GM23338 (cell line): Measurements from ENCODE around the gene RAP1GDS1. TPM values are rescaled to one million over a fixed set of nuclear protein-coding genes. Genes with fewer than 3 reads are reported as not detected.

Experiments
- ATAC-seq: fragments of 200-7000 bp; cut with Tn5 transposase; 3 replicates; pipeline ENCODE4 v1.9.1; 2020
- DNase-seq: peaks from one replicate; pipeline ENCODE4 v3.0.0-alpha.2; 2015; ENCODE audit warnings: low spot score
- H2AFZ ChIP-seq: fragments of 200-600 bp; sonication (generic); 2 replicates; pipeline ENCODE4 v1.8.0; 2016; ENCODE audit warnings: antibody characterized with exemption, mild to moderate bottlenecking, moderate library complexity
- H3F3A ChIP-seq: fragments of 200-600 bp; sonication (generic); replicated peaks from 2 replicates; pipeline ENCODE4 v1.8.0; 2017; ENCODE audit warnings: antibody characterized with exemption, mixed run types, low read depth
- H3K27ac ChIP-seq: fragments of 200-600 bp; sonication (generic); 2 replicates; pipeline ENCODE4 v1.6.1; 2016; ENCODE audit warnings: low read depth
- H3K27me3 ChIP-seq: fragments of 200-600 bp; sonication (generic); 2 replicates; pipeline ENCODE4 v1.8.0; 2016; ENCODE audit warnings: mild to moderate bottlenecking, mixed run types, moderate library complexity; ENCODE audit not compliant: insufficient read depth
- H3K36me3 ChIP-seq: fragments of 200-600 bp; sonication (generic); 2 replicates; pipeline ENCODE4 v1.8.0; 2016; ENCODE audit warnings: mild to moderate bottlenecking; ENCODE audit not compliant: insufficient read depth
- H3K4me1 ChIP-seq: fragments of 200-600 bp; sonication (generic); 2 replicates; pipeline ENCODE4 v1.8.0; 2016; ENCODE audit warnings: mild to moderate bottlenecking, moderate library complexity; ENCODE audit not compliant: insufficient read depth
- H3K4me2 ChIP-seq: fragments of 200-600 bp; sonication (generic); 2 replicates; pipeline ENCODE4 v1.7.1; 2017; ENCODE audit warnings: mixed run types
- H3K4me3 ChIP-seq: fragments of 200-600 bp; sonication (generic); 2 replicates; pipeline ENCODE4 v1.6.1; 2016; ENCODE audit warnings: mixed run types
- H3K79me2 ChIP-seq: fragments of 200-600 bp; sonication (generic); replicated peaks from 2 replicates; pipeline ENCODE4 v1.8.0; 2017; ENCODE audit warnings: mild to moderate bottlenecking; ENCODE audit not compliant: insufficient read depth
- H3K9me2 ChIP-seq: fragments of 200-600 bp; sonication (generic); 2 replicates; pipeline ENCODE4 v1.8.0; 2017; ENCODE audit not compliant: insufficient read depth
- H4K20me1 ChIP-seq: fragments of 200-600 bp; sonication (generic); replicated peaks from 2 replicates; pipeline ENCODE4 v1.8.0; 2017; ENCODE audit warnings: mild to moderate bottlenecking; ENCODE audit not compliant: insufficient read depth
- H3K27ac Mint-ChIP-seq: 2 replicates; pipeline ENCODE4 v1.8.0; 2020; ENCODE audit warnings: inconsistent platforms, mild to moderate bottlenecking, moderate library complexity, mixed read lengths
- H3K27me3 Mint-ChIP-seq: 3 replicates; pipeline ENCODE4 v1.8.0; 2022; ENCODE audit warnings: low read depth, mild to moderate bottlenecking, moderate library complexity, mixed read lengths, inconsistent platforms; ENCODE audit not compliant: insufficient read depth, poor library complexity
- H3K36me3 Mint-ChIP-seq: 3 replicates; pipeline ENCODE4 v1.8.0; 2021; ENCODE audit warnings: low read depth, mild to moderate bottlenecking, inconsistent platforms, moderate library complexity, mixed read lengths
- H3K4me1 Mint-ChIP-seq: 3 replicates; pipeline ENCODE4 v1.8.0; 2020; ENCODE audit warnings: mild to moderate bottlenecking, inconsistent platforms, mixed read lengths
- H3K4me3 Mint-ChIP-seq: 3 replicates; pipeline ENCODE4 v1.8.0; 2021; ENCODE audit warnings: moderate library complexity, mild to moderate bottlenecking, inconsistent platforms, mixed read lengths
- H3K9me3 Mint-ChIP-seq: 3 replicates; pipeline ENCODE4 v1.8.0; 2020; ENCODE audit warnings: moderate library complexity, mild to moderate bottlenecking, inconsistent platforms, mixed read lengths
- CREB1 ChIP-seq: fragments of 250-450 bp; sonication (Bioruptor Pico); IDR thresholded peaks from 2 replicates; pipeline ENCODE4 v1.5.0; 2020; ENCODE audit warnings: low read depth, mild to moderate bottlenecking, moderate library complexity
- ETS1 ChIP-seq: IDR thresholded peaks from 2 replicates; pipeline ENCODE4 v1.6.1; 2016; ENCODE audit warnings: antibody characterized with exemption
- JUNB ChIP-seq: IDR thresholded peaks from one replicate; pipeline ENCODE4 v1.6.1; 2016; ENCODE audit warnings: antibody characterized with exemption; ENCODE audit not compliant: unreplicated experiment
- POLR2AphosphoS5 ChIP-seq: IDR thresholded peaks from 2 replicates; pipeline ENCODE4 v1.6.1; 2016; ENCODE audit warnings: antibody characterized with exemption, low read depth
- REST ChIP-seq: IDR thresholded peaks from one replicate; pipeline ENCODE4 v1.6.1; 2018; ENCODE audit warnings: antibody characterized with exemption; ENCODE audit not compliant: unreplicated experiment
- STAT1 ChIP-seq: IDR thresholded peaks from one replicate; pipeline ENCODE4 v1.6.1; 2016; ENCODE audit warnings: antibody characterized with exemption; ENCODE audit not compliant: unreplicated experiment
- ZNF114 ChIP-seq: fragments of 250-450 bp; sonication (Bioruptor Pico); IDR thresholded peaks from 2 replicates; pipeline ENCODE4 v1.5.0; 2020; ENCODE audit warnings: mild to moderate bottlenecking, moderate library complexity
- ZNF331 ChIP-seq: fragments of 250-450 bp; sonication (Bioruptor Pico); IDR thresholded peaks from 2 replicates; pipeline ENCODE4 v1.5.0; 2020; ENCODE audit warnings: low read depth, mild to moderate bottlenecking, moderate library complexity
- polyA plus RNA-seq: library from polyadenylated mRNA; unstranded; fragments of >200 nt; fragmentation: Nextera tagmentation; extraction: Ambion mirVana; gene quantifications from 2 replicates; pipeline ENCODE4 v1.2.1, GENCODE V29; 2016
- total RNA-seq: library from RNA; depleted of rRNA; stranded (reverse); fragments of >200 nt; shearing (Covaris generic); gene quantifications from 2 replicates; pipeline ENCODE4 v1.2.3, GENCODE V29; 2014
- TF ChIP-seq, protein P1 (sequence below), 2 experiments: fragments of 200-600 bp in 1 of 2; sonication (generic) in 1 of 2; conservative IDR thresholded peaks; 2 replicates each; pipeline versions ENCODE4 v1.5.1 to v1.6.1; 2016 to 2017; ENCODE audit warnings: antibody characterized with exemption in 2 of 2, low read depth in 2 of 2, mild to moderate bottlenecking in 2 of 2, moderate library complexity in 1 of 2
- TF ChIP-seq, protein P2 (sequence below): fragments of 250-450 bp; sonication (Bioruptor Pico); IDR thresholded peaks from 2 replicates; pipeline ENCODE4 v1.5.0; 2020; ENCODE audit warnings: mild to moderate bottlenecking, moderate library complexity

Gene RAP1GDS1
- total and polyA plus RNA-seq, 2 experiments from 2014 or later = 23.7 to 32.4 TPM

DNA sequence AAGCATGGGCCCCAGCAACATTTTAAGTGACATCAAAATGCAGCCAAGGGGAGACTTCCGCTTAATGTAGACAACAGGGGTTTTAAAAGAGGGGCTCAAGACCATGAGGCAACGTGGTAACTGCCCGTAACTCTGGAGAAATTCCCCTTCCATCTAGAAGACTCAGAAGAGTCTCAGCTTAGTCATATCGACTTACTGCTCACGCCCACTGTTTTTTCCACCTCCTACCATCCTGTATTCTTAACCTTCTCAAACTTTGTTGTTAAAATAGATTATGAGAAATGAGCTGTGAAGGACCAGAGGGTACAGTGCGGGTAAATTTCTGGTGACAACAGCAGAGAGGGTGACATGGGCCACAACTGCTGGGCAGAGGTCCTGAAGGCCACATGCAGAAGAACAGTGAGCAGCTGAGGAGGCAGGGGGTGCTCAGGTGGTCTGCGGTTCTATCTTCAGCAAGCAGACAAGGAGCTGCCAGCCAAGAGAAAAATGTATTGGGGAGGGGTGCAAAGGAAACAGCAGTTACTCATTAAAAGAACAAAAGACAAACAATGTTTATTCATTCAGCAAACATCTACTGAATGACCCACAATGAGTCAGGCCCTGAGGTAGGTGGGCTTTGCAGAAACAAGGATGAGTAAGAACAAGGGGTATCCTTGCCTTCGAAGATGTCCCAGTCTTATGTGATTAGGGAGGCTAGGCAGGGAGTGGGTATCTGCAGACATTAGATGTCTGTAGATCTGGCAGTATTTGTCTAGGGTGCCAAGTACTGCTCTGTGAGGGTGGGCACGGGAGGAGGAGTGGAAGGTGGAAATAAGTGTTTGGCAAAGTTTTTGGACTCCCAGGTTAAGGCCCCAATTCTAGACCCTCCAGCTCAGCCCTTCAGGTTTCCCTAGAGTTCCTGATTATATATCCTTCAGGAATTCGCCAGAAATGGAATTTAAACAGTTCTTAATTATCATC lies 221.9 kb downstream of the RAP1GDS1 start:
- Mint-ChIP-seq H3K4me1 (peaks cover 55% of the 10 kb centered on the region), H3K27me3 (no peaks in the 10 kb centered on the region), H3K4me3 (no peak overlapping the region), H3K27ac (no peak overlapping the region), H3K9me3 (no peaks in the 10 kb centered on the region), H3K36me3 (no peaks in the 10 kb centered on the region; the same call in 2 of the 3 replicates)
- Histone ChIP-seq H3K27me3 (no peaks in the 10 kb centered on the region), H3K4me2 (no peak overlapping the region), H3K36me3 (no peaks in the 10 kb centered on the region), H3F3A (no peaks in the 10 kb centered on the region), H3K79me2 (no peaks in the 10 kb centered on the region), H4K20me1 (no peaks in the 10 kb centered on the region), H3K4me1 (peaks cover 36% of the 10 kb centered on the region), H3K9me2 (peaks cover 8% of the 10 kb centered on the region; the same call in 1 of the 2 replicates), H3K27ac (no peak overlapping the region), H2AFZ (no peak overlapping the region), H3K4me3 (no peak overlapping the region)
- DNase-seq = no peak
- ATAC-seq = no peak
- TF ChIP-seq ZNF331 = no peak
- TF ChIP-seq POLR2AphosphoS5 = no peak
- no peak for TF ChIP-seq STAT1
- no peak for TF ChIP-seq ETS1
- TF ChIP-seq JUNB = no peak
- TF ChIP-seq, protein P1, sequence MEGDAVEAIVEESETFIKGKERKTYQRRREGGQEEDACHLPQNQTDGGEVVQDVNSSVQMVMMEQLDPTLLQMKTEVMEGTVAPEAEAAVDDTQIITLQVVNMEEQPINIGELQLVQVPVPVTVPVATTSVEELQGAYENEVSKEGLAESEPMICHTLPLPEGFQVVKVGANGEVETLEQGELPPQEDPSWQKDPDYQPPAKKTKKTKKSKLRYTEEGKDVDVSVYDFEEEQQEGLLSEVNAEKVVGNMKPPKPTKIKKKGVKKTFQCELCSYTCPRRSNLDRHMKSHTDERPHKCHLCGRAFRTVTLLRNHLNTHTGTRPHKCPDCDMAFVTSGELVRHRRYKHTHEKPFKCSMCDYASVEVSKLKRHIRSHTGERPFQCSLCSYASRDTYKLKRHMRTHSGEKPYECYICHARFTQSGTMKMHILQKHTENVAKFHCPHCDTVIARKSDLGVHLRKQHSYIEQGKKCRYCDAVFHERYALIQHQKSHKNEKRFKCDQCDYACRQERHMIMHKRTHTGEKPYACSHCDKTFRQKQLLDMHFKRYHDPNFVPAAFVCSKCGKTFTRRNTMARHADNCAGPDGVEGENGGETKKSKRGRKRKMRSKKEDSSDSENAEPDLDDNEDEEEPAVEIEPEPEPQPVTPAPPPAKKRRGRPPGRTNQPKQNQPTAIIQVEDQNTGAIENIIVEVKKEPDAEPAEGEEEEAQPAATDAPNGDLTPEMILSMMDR (conservative IDR thresholded peaks at IDR 0.05; ENCODE audit: low read depth in 2 of 2) = no peak
- TF ChIP-seq ZNF114 (CRISPR knock-in tag) = no peak
- TF ChIP-seq, protein P2, sequence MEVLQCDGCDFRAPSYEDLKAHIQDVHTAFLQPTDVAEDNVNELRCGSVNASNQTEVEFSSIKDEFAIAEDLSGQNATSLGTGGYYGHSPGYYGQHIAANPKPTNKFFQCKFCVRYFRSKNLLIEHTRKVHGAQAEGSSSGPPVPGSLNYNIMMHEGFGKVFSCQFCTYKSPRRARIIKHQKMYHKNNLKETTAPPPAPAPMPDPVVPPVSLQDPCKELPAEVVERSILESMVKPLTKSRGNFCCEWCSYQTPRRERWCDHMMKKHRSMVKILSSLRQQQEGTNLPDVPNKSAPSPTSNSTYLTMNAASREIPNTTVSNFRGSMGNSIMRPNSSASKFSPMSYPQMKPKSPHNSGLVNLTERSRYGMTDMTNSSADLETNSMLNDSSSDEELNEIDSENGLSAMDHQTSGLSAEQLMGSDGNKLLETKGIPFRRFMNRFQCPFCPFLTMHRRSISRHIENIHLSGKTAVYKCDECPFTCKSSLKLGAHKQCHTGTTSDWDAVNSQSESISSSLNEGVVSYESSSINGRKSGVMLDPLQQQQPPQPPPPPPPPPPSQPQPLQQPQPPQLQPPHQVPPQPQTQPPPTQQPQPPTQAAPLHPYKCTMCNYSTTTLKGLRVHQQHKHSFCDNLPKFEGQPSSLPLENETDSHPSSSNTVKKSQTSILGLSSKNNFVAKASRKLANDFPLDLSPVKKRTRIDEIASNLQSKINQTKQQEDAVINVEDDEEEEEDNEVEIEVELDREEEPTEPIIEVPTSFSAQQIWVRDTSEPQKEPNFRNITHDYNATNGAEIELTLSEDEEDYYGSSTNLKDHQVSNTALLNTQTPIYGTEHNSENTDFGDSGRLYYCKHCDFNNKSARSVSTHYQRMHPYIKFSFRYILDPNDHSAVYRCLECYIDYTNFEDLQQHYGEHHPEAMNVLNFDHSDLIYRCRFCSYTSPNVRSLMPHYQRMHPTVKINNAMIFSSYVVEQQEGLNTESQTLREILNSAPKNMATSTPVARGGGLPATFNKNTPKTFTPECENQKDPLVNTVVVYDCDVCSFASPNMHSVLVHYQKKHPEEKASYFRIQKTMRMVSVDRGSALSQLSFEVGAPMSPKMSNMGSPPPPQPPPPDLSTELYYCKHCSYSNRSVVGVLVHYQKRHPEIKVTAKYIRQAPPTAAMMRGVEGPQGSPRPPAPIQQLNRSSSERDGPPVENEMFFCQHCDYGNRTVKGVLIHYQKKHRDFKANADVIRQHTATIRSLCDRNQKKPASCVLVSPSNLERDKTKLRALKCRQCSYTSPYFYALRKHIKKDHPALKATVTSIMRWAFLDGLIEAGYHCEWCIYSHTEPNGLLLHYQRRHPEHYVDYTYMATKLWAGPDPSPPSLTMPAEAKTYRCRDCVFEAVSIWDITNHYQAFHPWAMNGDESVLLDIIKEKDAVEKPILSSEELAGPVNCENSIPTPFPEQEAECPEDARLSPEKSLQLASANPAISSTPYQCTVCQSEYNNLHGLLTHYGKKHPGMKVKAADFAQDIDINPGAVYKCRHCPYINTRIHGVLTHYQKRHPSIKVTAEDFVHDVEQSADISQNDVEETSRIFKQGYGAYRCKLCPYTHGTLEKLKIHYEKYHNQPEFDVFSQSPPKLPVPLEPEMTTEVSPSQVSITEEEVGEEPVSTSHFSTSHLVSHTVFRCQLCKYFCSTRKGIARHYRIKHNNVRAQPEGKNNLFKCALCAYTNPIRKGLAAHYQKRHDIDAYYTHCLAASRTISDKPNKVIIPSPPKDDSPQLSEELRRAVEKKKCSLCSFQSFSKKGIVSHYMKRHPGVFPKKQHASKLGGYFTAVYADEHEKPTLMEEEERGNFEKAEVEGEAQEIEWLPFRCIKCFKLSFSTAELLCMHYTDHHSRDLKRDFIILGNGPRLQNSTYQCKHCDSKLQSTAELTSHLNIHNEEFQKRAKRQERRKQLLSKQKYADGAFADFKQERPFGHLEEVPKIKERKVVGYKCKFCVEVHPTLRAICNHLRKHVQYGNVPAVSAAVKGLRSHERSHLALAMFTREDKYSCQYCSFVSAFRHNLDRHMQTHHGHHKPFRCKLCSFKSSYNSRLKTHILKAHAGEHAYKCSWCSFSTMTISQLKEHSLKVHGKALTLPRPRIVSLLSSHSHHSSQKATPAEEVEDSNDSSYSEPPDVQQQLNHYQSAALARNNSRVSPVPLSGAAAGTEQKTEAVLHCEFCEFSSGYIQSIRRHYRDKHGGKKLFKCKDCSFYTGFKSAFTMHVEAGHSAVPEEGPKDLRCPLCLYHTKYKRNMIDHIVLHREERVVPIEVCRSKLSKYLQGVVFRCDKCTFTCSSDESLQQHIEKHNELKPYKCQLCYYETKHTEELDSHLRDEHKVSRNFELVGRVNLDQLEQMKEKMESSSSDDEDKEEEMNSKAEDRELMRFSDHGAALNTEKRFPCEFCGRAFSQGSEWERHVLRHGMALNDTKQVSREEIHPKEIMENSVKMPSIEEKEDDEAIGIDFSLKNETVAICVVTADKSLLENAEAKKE (CRISPR knock-in tag) = no peak
- no peak for TF ChIP-seq CREB1 (CRISPR knock-in tag)
- no peak for TF ChIP-seq REST
